MM.1S (cell line): Measurements from ENCODE around the gene IZUMO1.
"Not testable (repeated sequence)": the region's sequence is repeated elsewhere in the genome, so short reads cannot be mapped to it uniquely, and the experiment has no call there.

Experiments used
- DNase-seq: peaks from one replicate; pipeline ENCODE4 v3.0.0-alpha.2; 2015
- H2AFZ ChIP-seq: fragments of 300-600 bp; sonication (generic); 2 replicates; pipeline ENCODE4 v1.6.0; 2016; ENCODE audit warnings: antibody characterized with exemption, low read length
- H3F3A ChIP-seq: fragments of 300-600 bp; sonication (generic); 2 replicates; pipeline ENCODE4 v1.6.1; 2016; ENCODE audit warnings: mild to moderate bottlenecking, antibody characterized with exemption, low read length, moderate library complexity, mixed read lengths; ENCODE audit not compliant: insufficient read depth
- H3K27ac ChIP-seq: fragments of 300-600 bp; sonication (generic); 2 replicates; pipeline ENCODE4 v1.5.1; 2016; ENCODE audit warnings: mild to moderate bottlenecking, low read length
- H3K27me3 ChIP-seq: fragments of 300-600 bp; sonication (generic); replicated peaks from 2 replicates; pipeline ENCODE4 v1.6.0; 2016; ENCODE audit warnings: low read length; ENCODE audit not compliant: insufficient read depth
- H3K36me3 ChIP-seq: fragments of 300-600 bp; sonication (generic); replicated peaks from 2 replicates; pipeline ENCODE4 v1.6.1; 2016; ENCODE audit warnings: mild to moderate bottlenecking, low read length, mixed read lengths; ENCODE audit not compliant: insufficient read depth
- H3K4me1 ChIP-seq: fragments of 300-600 bp; sonication (generic); 2 replicates; pipeline ENCODE4 v1.6.1; 2016; ENCODE audit warnings: low read length, mixed read lengths
- H3K4me2 ChIP-seq: fragments of 300-600 bp; sonication (generic); 2 replicates; pipeline ENCODE4 v1.6.0; 2016; ENCODE audit warnings: low read depth, low read length
- H3K4me3 ChIP-seq: fragments of 300-600 bp; sonication (generic); 2 replicates; pipeline ENCODE4 v1.5.1; 2016; ENCODE audit warnings: low read length, mixed read lengths
- H3K79me2 ChIP-seq: fragments of 300-600 bp; sonication (generic); 2 replicates; pipeline ENCODE4 v1.6.1; 2016; ENCODE audit warnings: mixed run types, low read length, mixed read lengths
- H3K9ac ChIP-seq: fragments of 300-600 bp; sonication (generic); 2 replicates; pipeline ENCODE4 v1.6.1; 2016; ENCODE audit warnings: low read length, mixed read lengths
- H3K9me2 ChIP-seq: fragments of 300-600 bp; sonication (generic); replicated peaks from 2 replicates; pipeline ENCODE4 v1.6.1; 2016; ENCODE audit warnings: mild to moderate bottlenecking, low read length, mixed read lengths; ENCODE audit not compliant: insufficient read depth
- H3K9me3 ChIP-seq: fragments of 300-600 bp; sonication (generic); replicated peaks from 2 replicates; pipeline ENCODE4 v1.6.1; 2016; ENCODE audit warnings: mild to moderate bottlenecking, low read length, mixed read lengths; ENCODE audit not compliant: insufficient read depth
- H4K20me1 ChIP-seq: fragments of 300-600 bp; sonication (generic); 2 replicates; pipeline ENCODE4 v1.6.1; 2016; ENCODE audit warnings: mild to moderate bottlenecking, low read length, moderate library complexity, mixed read lengths; ENCODE audit not compliant: insufficient read depth
- CTCF ChIP-seq: fragments of 300-600 bp; sonication (generic); IDR thresholded peaks from 2 replicates; pipeline ENCODE4 v1.5.1; 2016; ENCODE audit warnings: antibody characterized with exemption, low read length, mixed read lengths
- EZH2 ChIP-seq: fragments of 300-600 bp; sonication (generic); optimal IDR thresholded peaks from 2 replicates; pipeline ENCODE3; 2017; ENCODE audit warnings: low read depth, mild to moderate bottlenecking, antibody characterized with exemption, low read length, mixed read lengths
- EZH2phosphoT487 ChIP-seq: fragments of 300-600 bp; sonication (generic); IDR thresholded peaks from 2 replicates; pipeline ENCODE4 v1.6.1; 2018; ENCODE audit warnings: antibody characterized with exemption, low read length

Gene IZUMO1

DNA sequence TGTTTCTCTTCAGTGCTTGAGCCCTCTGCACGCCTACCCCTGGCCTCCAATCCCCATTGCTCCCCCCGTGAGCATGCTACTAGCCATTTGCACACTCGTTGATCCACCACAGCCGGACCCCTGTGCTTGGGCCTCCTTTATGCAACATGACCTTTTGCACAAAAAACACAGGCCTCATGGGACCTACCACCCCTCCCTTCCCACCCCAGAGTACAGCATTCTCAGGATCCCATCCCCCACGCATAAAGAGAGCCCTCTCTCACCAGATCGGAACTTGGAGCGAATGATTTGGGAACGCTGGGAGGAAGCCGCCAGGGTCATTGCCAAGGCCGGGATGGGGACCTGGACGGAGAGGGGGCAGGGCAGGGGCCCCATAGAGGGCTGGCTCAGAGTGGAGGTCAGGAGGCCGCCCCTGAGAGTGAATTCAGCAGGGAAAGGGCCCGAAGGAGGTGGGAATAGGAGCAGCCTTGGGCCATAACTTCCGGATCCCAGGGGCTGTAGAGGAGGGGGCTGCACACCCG, 27.9 kb downstream of the IZUMO1 start:
- Histone ChIP-seq H4K20me1 (no peaks in the 10 kb centered on the region), H3K4me2 (no peak overlapping the region), H3K9me3 (no peaks in the 10 kb centered on the region), H3K4me3 (no peak overlapping the region), H3K9me2 (no peaks in the 10 kb centered on the region), H3F3A (no peaks in the 10 kb centered on the region), H3K4me1 (peaks cover 10% of the 10 kb centered on the region; the same call in 1 of the 2 replicates), H3K36me3 (no peaks in the 10 kb centered on the region), H3K9ac (no peak overlapping the region), H3K79me2 (no peaks in the 10 kb centered on the region), H3K27ac (no peak overlapping the region), H2AFZ (no peak overlapping the region), H3K27me3 (peaks cover 47% of the 10 kb centered on the region)
- TF ChIP-seq CTCF: no peak
- TF ChIP-seq EZH2: no peak
- no peak for TF ChIP-seq EZH2phosphoT487
- no peak for DNase-seq

DNA sequence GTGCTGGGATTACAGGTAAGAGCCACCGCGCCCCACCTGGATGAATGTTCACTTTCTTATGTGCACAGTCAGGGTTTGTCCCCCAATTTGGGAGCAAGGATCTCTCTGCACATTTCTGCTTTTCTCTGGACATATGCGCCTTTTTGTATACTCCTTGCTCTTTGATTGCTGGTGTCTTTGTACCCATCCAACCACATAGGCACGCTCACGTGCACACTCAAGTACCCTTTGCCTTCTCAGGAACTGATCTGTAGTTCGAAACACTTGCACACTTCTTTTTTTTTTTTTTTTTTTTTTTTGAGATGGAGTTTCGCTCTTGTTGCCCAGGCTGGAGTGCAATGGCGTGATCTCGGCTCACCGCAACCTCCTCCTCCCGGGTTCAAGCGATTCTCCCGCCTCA, 28.6 kb downstream of the IZUMO1 start:
- H3K4me2 ChIP-seq, H4K20me1 ChIP-seq, H3K27ac ChIP-seq, H2AFZ ChIP-seq, H3K4me3 ChIP-seq, H3K9me3 ChIP-seq, H3K79me2 ChIP-seq, H3F3A ChIP-seq, H3K9me2 ChIP-seq, H3K36me3 ChIP-seq, DNase-seq, H3K9ac ChIP-seq: not testable (repeated sequence)
- Histone ChIP-seq H3K27me3 (peaks cover 49% of the 10 kb centered on the region), H3K4me1 (peaks cover 10% of the 10 kb centered on the region; the same call in 1 of the 2 replicates)

DNA sequence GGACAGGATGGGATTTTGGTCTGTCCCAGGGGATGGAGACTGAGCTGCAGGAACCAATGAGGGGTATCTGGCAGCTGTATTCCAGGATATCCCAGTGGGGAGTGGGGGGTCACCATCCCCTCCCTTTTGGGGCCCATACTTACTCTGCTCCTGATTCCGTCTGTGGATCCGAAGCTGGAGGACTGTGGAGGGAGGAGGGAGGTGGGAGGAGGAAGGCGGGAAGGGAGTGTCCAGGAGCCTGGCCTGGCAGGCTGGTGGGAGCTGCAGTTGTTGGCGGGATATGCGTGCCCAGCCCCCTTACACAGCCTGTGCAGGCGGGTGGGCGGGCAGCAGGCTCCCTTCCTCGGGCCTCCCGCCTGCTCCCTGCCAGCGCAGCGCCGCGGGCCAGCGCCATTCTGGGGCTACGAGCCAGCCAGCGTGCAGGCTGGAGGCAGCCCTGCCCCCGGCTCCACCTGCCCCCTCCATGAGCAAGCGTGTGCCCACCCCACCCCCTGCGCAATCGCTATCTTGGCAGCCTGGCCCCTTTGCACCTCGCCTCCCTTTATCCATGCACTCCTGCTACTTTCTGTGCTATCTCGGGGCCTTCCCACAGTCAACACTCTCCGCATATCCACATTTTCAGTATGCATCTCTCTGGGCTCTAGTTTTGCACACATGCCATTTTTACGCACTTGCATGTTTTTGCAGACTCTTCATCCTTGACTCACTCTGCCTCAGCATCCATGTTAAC, 30.0 kb downstream of the IZUMO1 start:
- H3K4me3 ChIP-seq: no peak overlapping the region
- peaks cover 53% of the 10 kb centered on the region for H3K27me3 ChIP-seq
- no peak overlapping the region for H3K27ac ChIP-seq
- no peaks in the 10 kb centered on the region for H3F3A ChIP-seq
- no peaks in the 10 kb centered on the region for H3K36me3 ChIP-seq
- no peaks in the 10 kb centered on the region for H3K79me2 ChIP-seq
- H3K9me2 ChIP-seq: no peaks in the 10 kb centered on the region
- no peaks in the 10 kb centered on the region for H4K20me1 ChIP-seq
- DNase-seq: no peak
- peaks cover 10% of the 10 kb centered on the region; the same call in 1 of the 2 replicates for H3K4me1 ChIP-seq
- H3K4me2 ChIP-seq: no peak overlapping the region
- no peak overlapping the region for H2AFZ ChIP-seq
- no peak overlapping the region for H3K9ac ChIP-seq
- TF ChIP-seq EZH2: no peak
- TF ChIP-seq CTCF: no peak
- TF ChIP-seq EZH2phosphoT487: no peak
- no peaks in the 10 kb centered on the region for H3K9me3 ChIP-seq

DNA sequence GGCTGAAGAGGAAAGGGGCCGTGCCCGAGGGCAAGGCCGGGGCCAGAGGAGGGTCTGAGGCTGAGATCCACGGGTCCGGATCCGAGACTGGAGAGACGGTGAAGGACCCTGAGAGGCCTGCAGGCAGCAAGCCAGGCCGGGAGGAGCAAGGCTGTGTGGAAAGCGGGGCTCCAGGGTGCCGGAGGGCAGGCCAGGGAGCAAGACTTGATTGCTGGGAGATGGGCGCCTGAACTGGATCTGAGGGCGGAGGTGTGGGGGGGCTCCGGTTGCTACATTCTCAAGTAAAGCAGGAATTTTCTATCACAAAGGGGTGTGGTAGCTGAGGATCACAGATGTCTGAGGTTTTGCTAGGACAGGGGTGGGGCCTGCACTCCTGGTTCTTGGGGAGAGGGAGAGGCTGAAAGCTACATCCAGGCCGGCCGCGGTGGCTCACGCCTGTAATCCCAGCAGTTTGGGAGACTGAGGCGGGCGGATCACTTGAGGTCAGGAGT, 31.0 kb downstream of the IZUMO1 start:
- H3K36me3 ChIP-seq: no peaks in the 10 kb centered on the region
- H2AFZ ChIP-seq: no peak overlapping the region
- no peaks in the 10 kb centered on the region for H3K9me2 ChIP-seq
- peaks cover 8% of the 10 kb centered on the region; the same call in 1 of the 2 replicates for H3K4me1 ChIP-seq
- no peak for TF ChIP-seq EZH2
- TF ChIP-seq CTCF: no peak
- no peak for TF ChIP-seq EZH2phosphoT487
- H3F3A ChIP-seq: no peaks in the 10 kb centered on the region
- no peak overlapping the region for H3K9ac ChIP-seq
- H4K20me1 ChIP-seq: no peaks in the 10 kb centered on the region
- no peak overlapping the region for H3K27ac ChIP-seq
- H3K27me3 ChIP-seq: peaks cover 61% of the 10 kb centered on the region
- no peak for DNase-seq
- no peak overlapping the region for H3K4me3 ChIP-seq
- no peak overlapping the region for H3K4me2 ChIP-seq
- H3K79me2 ChIP-seq: no peaks in the 10 kb centered on the region
- H3K9me3 ChIP-seq: no peaks in the 10 kb centered on the region
